Smooth muscle cell (in vitro differentiated cells): ENCODE data around the gene ACTRT3. TPM values are rescaled to one million over a fixed set of nuclear protein-coding genes. Genes with fewer than 3 reads are reported as not detected.

Source experiments
- DNase-seq: peaks from one replicate; lab custom pipeline; 2025; ENCODE audit not compliant: unreplicated experiment; lab: John Stamatoyannopoulos, UW
- H2AFZ ChIP-seq: fragments of 200-600 bp; sonication (generic); 2 replicates; pipeline ENCODE4 v1.6.0; 2016; ENCODE audit warnings: antibody characterized with exemption, low read depth, mild to moderate bottlenecking
- H3F3A ChIP-seq: fragments of 200-600 bp; sonication (generic); 2 replicates; pipeline ENCODE4 v1.6.0; 2017; ENCODE audit warnings: antibody characterized with exemption, low read depth
- H3K27ac ChIP-seq: fragments of 200-600 bp; sonication (generic); 2 replicates; pipeline ENCODE4 v1.5.1; 2016; ENCODE audit warnings: low read depth, mild to moderate bottlenecking
- H3K27me3 ChIP-seq: fragments of 200-600 bp; sonication (generic); 2 replicates; pipeline ENCODE4 v1.6.1; 2016; ENCODE audit warnings: low read depth, mild to moderate bottlenecking
- H3K36me3 ChIP-seq: fragments of 200-600 bp; sonication (generic); 2 replicates; pipeline ENCODE4 v1.5.1; 2016; ENCODE audit warnings: low read depth
- H3K4me1 ChIP-seq: fragments of 200-600 bp; sonication (generic); 2 replicates; pipeline ENCODE4 v1.5.1; 2016; ENCODE audit warnings: low read depth
- H3K4me2 ChIP-seq: fragments of 200-600 bp; sonication (generic); 2 replicates; pipeline ENCODE4 v1.6.0; 2016; ENCODE audit warnings: mild to moderate bottlenecking
- H3K4me3 ChIP-seq: fragments of 200-600 bp; sonication (generic); 2 replicates; pipeline ENCODE4 v1.5.1; 2016; ENCODE audit warnings: mild to moderate bottlenecking
- H3K79me2 ChIP-seq: fragments of 200-600 bp; sonication (generic); 2 replicates; pipeline ENCODE4 v1.6.0; 2016; ENCODE audit warnings: low read depth, mild to moderate bottlenecking
- H3K9ac ChIP-seq: fragments of 200-600 bp; sonication (generic); 2 replicates; pipeline ENCODE4 v1.6.0; 2016; ENCODE audit warnings: low read depth
- H3K9me3 ChIP-seq: fragments of 200-600 bp; sonication (generic); replicated peaks from 2 replicates; pipeline ENCODE4 v1.5.1; 2016; ENCODE audit warnings: low read depth
- H4K20me1 ChIP-seq: fragments of 200-600 bp; sonication (generic); 2 replicates; pipeline ENCODE4 v1.6.0; 2016; ENCODE audit warnings: low read depth
- CTCF ChIP-seq: fragments of 200-600 bp; sonication (generic); IDR thresholded peaks from 2 replicates; pipeline ENCODE4 v1.5.1; 2017; ENCODE audit warnings: borderline replicate concordance, mild to moderate bottlenecking, antibody characterized with exemption; ENCODE audit not compliant: insufficient read depth, poor library complexity, severe bottlenecking
- WGBS: methylation state at CpG from one replicate; pipeline ENCODE4 v1.1.7; 2016; ENCODE audit warnings: low lambda C conversion rate; 5-methylcytosine and 5-hydroxymethylcytosine counted together
- polyA plus RNA-seq: library from polyadenylated mRNA; unstranded; fragments of >200 nt; fragmentation: Nextera tagmentation; extraction: Ambion mirVana; gene quantifications from 2 replicates; pipeline ENCODE4 v1.2.1, GENCODE V29; 2016
- total RNA-seq: library from RNA; depleted of rRNA; stranded (reverse); fragments of >200 nt; gene quantifications from 2 replicates; pipeline ENCODE4 v1.2.3, GENCODE V29; 2014

The ACTRT3 gene
- total and polyA plus RNA-seq, 2 experiments from 2014 or later, result 1.3 to 1.7 TPM

- Histone ChIP-seq H3F3A (no peaks in the 10 kb centered on the region), H3K9me3 (no peaks in the 10 kb centered on the region), H3K4me2 (no peak overlapping the region), H3K9ac (no peak overlapping the region), H3K27ac (no peak overlapping the region), H3K27me3 (no peaks in the 10 kb centered on the region), H3K79me2 (no peaks in the 10 kb centered on the region), H4K20me1 (no peaks in the 10 kb centered on the region), H3K36me3 (peaks cover 21% of the 10 kb centered on the region), H3K4me1 (no peaks in the 10 kb centered on the region), H3K4me3 (no peak overlapping the region), H2AFZ (no peak overlapping the region)
- TF ChIP-seq CTCF, result no peak
- no peak for DNase-seq
- WGBS, result 95% methylated on average over 4 of the region's 4 CpGs
Observed at GRCh38 chr3:169790687-169791429, 21.5 kb upstream of the ACTRT3 start.

- Histone ChIP-seq H3K4me1 (no peaks in the 10 kb centered on the region), H3F3A (no peaks in the 10 kb centered on the region), H3K9me3 (no peaks in the 10 kb centered on the region), H3K9ac (no peak overlapping the region), H3K79me2 (no peaks in the 10 kb centered on the region), H3K27ac (no peak overlapping the region), H3K4me3 (no peak overlapping the region), H2AFZ (no peak overlapping the region), H3K27me3 (no peaks in the 10 kb centered on the region), H3K36me3 (peaks cover 24% of the 10 kb centered on the region), H3K4me2 (no peak overlapping the region), H4K20me1 (no peaks in the 10 kb centered on the region)
- no peak for TF ChIP-seq CTCF
- DNase-seq, result no peak
Observed at GRCh38 chr3:169790219-169790618, 20.9 kb upstream of the ACTRT3 start.

- Histone ChIP-seq H3K27ac (no peak overlapping the region), H2AFZ (no peak overlapping the region), H3K4me3 (no peak overlapping the region), H3F3A (no peaks in the 10 kb centered on the region), H3K4me2 (no peak overlapping the region), H3K27me3 (no peaks in the 10 kb centered on the region), H3K79me2 (no peaks in the 10 kb centered on the region), H3K9me3 (no peaks in the 10 kb centered on the region), H3K9ac (no peak overlapping the region), H3K36me3 (peaks cover 37% of the 10 kb centered on the region), H4K20me1 (peaks cover 2% of the 10 kb centered on the region), H3K4me1 (no peaks in the 10 kb centered on the region)
- DNase-seq, result no peak
- 93% methylated on average over 1 of the region's 1 CpG for WGBS
- TF ChIP-seq CTCF, result no peak
Observed at GRCh38 chr3:169787791-169788190, 18.4 kb upstream of the ACTRT3 start.

GRCh38 chr3:169787120-169787519, 17.8 kb upstream of the ACTRT3 start:
- over 99% methylated on average over 4 of the region's 4 CpGs for WGBS

More at GRCh38 chr3:169787120-169787519, 17.8 kb upstream of the ACTRT3 start:
- H3F3A ChIP-seq, result no peaks in the 10 kb centered on the region
- H3K27ac ChIP-seq, result no peak overlapping the region
- H3K4me1 ChIP-seq, result no peaks in the 10 kb centered on the region
- H3K79me2 ChIP-seq, result no peaks in the 10 kb centered on the region
- TF ChIP-seq CTCF, result no peak
- H2AFZ ChIP-seq, result no peak overlapping the region
- no peak for DNase-seq
- H4K20me1 ChIP-seq, result peaks cover 4% of the 10 kb centered on the region
- no peak overlapping the region for H3K4me2 ChIP-seq
- H3K9me3 ChIP-seq, result no peaks in the 10 kb centered on the region
- H3K36me3 ChIP-seq, result peaks cover 44% of the 10 kb centered on the region
- H3K9ac ChIP-seq, result no peak overlapping the region
- H3K4me3 ChIP-seq, result no peak overlapping the region
- no peaks in the 10 kb centered on the region for H3K27me3 ChIP-seq
